Nephron (organoid): Measurements from ENCODE around the gene RTP2.

ENCODE experiments used
- H3K27ac Mint-ChIP-seq, 3 experiments: 2 replicates each; pipeline ENCODE4 v1.8.0; 2020; ENCODE audit warnings: mixed read lengths in 3 of 3, mild to moderate bottlenecking in 2 of 3, moderate library complexity in 1 of 3
- H3K27me3 Mint-ChIP-seq: 2 replicates; pipeline ENCODE4 v1.8.0; 2021; ENCODE audit warnings: low read depth, mild to moderate bottlenecking, moderate library complexity, mixed read lengths
- H3K36me3 Mint-ChIP-seq: 2 replicates; pipeline ENCODE4 v1.8.0; 2020; ENCODE audit warnings: low read depth, mixed read lengths
- H3K4me1 Mint-ChIP-seq: 2 replicates; pipeline ENCODE4 v1.8.0; 2020; ENCODE audit warnings: mixed read lengths
- H3K4me3 Mint-ChIP-seq, 3 experiments: 2 replicates each; pipeline ENCODE4 v1.8.0; 2020; ENCODE audit warnings: mild to moderate bottlenecking in 3 of 3, mixed read lengths in 3 of 3, moderate library complexity in 2 of 3
- H3K9me3 Mint-ChIP-seq: 2 replicates; pipeline ENCODE4 v1.8.0; 2020; ENCODE audit warnings: mixed read lengths
- TF ChIP-seq, protein P1 (sequence below), 3 experiments: fragments of 200-600 bp; sonication (generic); IDR thresholded peaks; one replicate each; pipeline ENCODE4 v1.5.0; 2021; ENCODE audit warnings: antibody characterized with exemption in 3 of 3; ENCODE audit not compliant: unreplicated experiment in 3 of 3

RTP2 gene

DNA sequence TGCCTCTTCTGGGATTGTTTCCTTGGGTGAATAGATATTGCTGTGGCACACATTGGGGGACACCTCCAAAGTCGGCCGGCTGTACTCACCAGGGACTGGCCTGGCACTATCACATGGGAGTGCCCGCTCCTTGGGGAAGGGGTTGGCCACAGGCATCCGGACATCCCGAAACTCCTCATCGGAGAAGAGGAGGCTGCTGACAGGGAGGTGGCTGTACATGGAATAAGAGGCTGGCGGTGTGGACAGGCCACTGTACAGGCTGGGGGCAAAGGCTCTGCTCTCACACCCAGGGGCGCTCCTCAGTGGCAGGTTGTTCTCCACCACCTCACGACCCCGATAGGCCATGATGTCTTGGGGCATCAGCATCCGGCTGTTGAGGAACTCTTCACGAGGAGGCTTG is 27.2 kb upstream of the RTP2 start:
- Mint-ChIP-seq H3K4me1 (peaks cover 2% of the 10 kb centered on the region), H3K9me3 (no peaks in the 10 kb centered on the region), H3K27ac (no peak overlapping the region), H3K27me3 (no peaks in the 10 kb centered on the region), H3K4me3 (no peak overlapping the region), H3K36me3 (peaks cover 73% of the 10 kb centered on the region)
- TF ChIP-seq, protein P1, sequence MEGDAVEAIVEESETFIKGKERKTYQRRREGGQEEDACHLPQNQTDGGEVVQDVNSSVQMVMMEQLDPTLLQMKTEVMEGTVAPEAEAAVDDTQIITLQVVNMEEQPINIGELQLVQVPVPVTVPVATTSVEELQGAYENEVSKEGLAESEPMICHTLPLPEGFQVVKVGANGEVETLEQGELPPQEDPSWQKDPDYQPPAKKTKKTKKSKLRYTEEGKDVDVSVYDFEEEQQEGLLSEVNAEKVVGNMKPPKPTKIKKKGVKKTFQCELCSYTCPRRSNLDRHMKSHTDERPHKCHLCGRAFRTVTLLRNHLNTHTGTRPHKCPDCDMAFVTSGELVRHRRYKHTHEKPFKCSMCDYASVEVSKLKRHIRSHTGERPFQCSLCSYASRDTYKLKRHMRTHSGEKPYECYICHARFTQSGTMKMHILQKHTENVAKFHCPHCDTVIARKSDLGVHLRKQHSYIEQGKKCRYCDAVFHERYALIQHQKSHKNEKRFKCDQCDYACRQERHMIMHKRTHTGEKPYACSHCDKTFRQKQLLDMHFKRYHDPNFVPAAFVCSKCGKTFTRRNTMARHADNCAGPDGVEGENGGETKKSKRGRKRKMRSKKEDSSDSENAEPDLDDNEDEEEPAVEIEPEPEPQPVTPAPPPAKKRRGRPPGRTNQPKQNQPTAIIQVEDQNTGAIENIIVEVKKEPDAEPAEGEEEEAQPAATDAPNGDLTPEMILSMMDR (IDR thresholded peaks at IDR 0.05; ENCODE audit: unreplicated experiment in 3 of 3), result no peak

- no peaks in the 10 kb centered on the region for H3K4me1 Mint-ChIP-seq
- no peaks in the 10 kb centered on the region for H3K9me3 Mint-ChIP-seq
- H3K36me3 Mint-ChIP-seq, result peaks cover 78% of the 10 kb centered on the region
- no peak overlapping the region for H3K27ac Mint-ChIP-seq
- H3K27me3 Mint-ChIP-seq, result no peaks in the 10 kb centered on the region
- no peak overlapping the region for H3K4me3 Mint-ChIP-seq
- TF ChIP-seq, protein P1 (IDR thresholded peaks at IDR 0.05; ENCODE audit: unreplicated experiment in 3 of 3), result no peak
Observed at GRCh38 chr3:187728940-187729583, 26.7 kb upstream of the RTP2 start.

DNA sequence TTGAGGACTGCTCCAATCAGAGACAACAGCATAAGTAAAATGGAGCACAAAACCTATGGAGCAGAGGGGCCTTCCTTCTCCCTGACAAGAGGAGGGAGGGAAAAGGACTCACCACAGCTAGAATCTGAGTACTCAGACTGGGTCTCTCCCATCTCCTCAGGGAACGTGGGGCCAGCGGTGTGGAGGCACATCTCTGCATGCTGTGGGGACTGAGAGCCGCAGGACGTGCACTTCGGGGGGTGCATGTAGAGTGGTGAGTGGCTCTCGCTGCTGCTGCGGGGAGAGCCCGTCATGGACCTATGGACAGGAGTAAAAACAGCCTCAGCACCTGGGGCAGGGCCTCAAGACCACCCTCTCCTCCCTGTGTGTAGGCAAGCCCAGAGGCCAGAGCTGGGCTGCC is 25.9 kb upstream of the RTP2 start:
- TF ChIP-seq, protein P1 (IDR thresholded peaks at IDR 0.05; ENCODE audit: unreplicated experiment in 3 of 3), result no peak
- no peaks in the 10 kb centered on the region for H3K9me3 Mint-ChIP-seq
- H3K4me1 Mint-ChIP-seq, result no peaks in the 10 kb centered on the region
- H3K4me3 Mint-ChIP-seq, result no peak overlapping the region
- peaks cover 83% of the 10 kb centered on the region for H3K36me3 Mint-ChIP-seq
- H3K27me3 Mint-ChIP-seq, result no peaks in the 10 kb centered on the region
- H3K27ac Mint-ChIP-seq, result no peak overlapping the region

- H3K4me1 Mint-ChIP-seq, result no peaks in the 10 kb centered on the region
- H3K4me3 Mint-ChIP-seq, result no peak overlapping the region
- TF ChIP-seq, protein P1 (IDR thresholded peaks at IDR 0.05; ENCODE audit: unreplicated experiment in 3 of 3), result no peak
Observed at GRCh38 chr3:187726564-187726963, 24.2 kb upstream of the RTP2 start.

GRCh38 chr3:187725653-187726370 is 23.5 kb upstream of the RTP2 start:
- H3K4me1 Mint-ChIP-seq, result no peaks in the 10 kb centered on the region
- no peaks in the 10 kb centered on the region for H3K27me3 Mint-ChIP-seq
- TF ChIP-seq, protein P1 (IDR thresholded peaks at IDR 0.05; ENCODE audit: unreplicated experiment in 3 of 3), result no peak
- H3K36me3 Mint-ChIP-seq, result peaks cover 77% of the 10 kb centered on the region
- H3K4me3 Mint-ChIP-seq, result no peak overlapping the region
- H3K9me3 Mint-ChIP-seq, result no peaks in the 10 kb centered on the region
- no peak overlapping the region for H3K27ac Mint-ChIP-seq

More at GRCh38 chr3:187726564-187726963, 24.2 kb upstream of the RTP2 start:
- peaks cover 85% of the 10 kb centered on the region for H3K36me3 Mint-ChIP-seq
- no peaks in the 10 kb centered on the region for H3K27me3 Mint-ChIP-seq
- H3K27ac Mint-ChIP-seq, result no peak overlapping the region
- H3K9me3 Mint-ChIP-seq, result no peaks in the 10 kb centered on the region

- Mint-ChIP-seq H3K36me3 (peaks cover 75% of the 10 kb centered on the region), H3K4me1 (peaks cover 3% of the 10 kb centered on the region), H3K27ac (no peak overlapping the region), H3K4me3 (no peak overlapping the region), H3K9me3 (no peaks in the 10 kb centered on the region), H3K27me3 (no peaks in the 10 kb centered on the region)
- TF ChIP-seq, protein P1 (IDR thresholded peaks at IDR 0.05; ENCODE audit: unreplicated experiment in 3 of 3), result no peak
Observed at GRCh38 chr3:187725224-187725623, 22.9 kb upstream of the RTP2 start.
